Measurements from ENCODE around the gene C12orf60. TPM values are rescaled to one million over a fixed set of nuclear protein-coding genes. Genes with fewer than 3 reads are reported as not detected.

The C12orf60 gene
- total RNA-seq, 1 donor from 2014 or later, result 1.6 TPM

DNA sequence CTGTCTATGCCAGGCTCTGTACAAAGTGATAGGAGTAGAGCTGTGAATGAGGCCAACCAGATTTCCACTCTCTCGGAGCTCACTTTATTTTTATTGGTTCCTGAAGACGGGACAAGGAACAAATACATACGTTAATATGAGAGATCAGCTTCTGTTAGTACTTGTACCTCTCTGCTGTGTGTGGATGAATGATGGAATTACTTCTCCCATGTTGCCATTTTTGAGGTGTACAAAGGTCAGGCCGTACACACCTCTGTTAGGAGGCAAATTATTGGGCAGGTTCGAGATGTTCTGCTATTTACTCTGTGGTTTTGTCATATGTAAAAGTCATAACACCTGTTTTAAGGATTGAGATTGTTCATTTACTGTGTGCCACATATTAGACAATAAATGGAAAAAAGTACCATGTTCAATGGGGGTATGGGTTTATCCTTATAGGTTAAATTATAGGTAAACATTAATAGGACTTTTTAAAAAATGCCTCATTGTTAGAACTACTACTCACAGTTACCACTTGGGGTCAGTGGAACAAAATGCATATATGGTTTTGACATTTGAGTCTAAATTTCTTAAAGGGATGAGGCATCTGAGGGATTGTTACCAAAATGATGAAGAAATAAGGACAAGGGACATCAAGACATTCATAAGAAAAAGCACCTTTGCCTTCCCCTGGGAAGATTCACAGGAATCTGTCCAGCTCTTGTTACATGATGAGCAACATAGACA lies 27.1 kb upstream of the C12orf60 start:
- FAIRE-seq, result no peak
- no peak for DNase-seq (ENCODE audit: low spot score in 2 of 2)

DNA sequence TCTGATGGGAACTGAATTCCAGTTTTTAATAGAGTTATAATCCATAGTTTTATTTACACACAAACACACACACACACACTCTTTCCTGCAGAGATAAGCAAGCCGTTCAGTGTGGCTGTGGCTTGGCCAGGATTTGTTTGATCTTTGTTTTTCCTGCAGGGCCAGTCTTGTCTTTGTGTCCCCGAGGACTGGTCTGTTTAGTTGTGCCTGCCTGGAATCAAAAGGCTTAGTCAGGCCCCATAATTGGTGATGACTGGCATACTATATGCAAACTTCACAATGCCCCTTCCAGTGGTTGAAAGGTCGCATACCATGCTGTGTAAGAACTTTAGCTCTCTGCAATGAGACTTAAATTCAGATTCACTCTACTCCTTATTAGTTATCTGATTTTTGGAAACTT lies 26.2 kb upstream of the C12orf60 start:
- FAIRE-seq, result no peak

DNA sequence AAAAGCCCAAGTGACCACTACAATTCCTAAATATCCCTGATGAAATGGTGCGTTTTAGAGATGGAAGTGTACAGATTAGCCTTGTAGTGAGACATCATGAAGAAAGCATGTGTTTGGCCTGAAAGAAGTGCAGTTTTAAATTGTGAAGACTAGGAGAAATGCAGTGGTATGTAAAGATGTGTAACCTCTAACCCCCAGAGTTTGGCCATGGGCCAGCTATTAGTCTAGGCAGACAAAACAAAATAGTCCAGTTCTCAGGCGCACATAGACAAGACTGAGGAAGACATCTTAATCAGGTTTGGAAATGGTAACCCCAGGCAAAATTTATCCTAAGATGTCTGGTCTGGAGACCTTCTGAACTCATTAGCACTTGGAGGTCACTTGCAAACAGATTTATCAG lies 23.6 kb upstream of the C12orf60 start:
- DNase-seq (ENCODE audit: low spot score in 2 of 2) (no peak), FAIRE-seq (no peak)

More for the DNA sequence above, 26.2 kb upstream of the C12orf60 start:
- DNase-seq (ENCODE audit: low spot score in 2 of 2), result no peak

DNA sequence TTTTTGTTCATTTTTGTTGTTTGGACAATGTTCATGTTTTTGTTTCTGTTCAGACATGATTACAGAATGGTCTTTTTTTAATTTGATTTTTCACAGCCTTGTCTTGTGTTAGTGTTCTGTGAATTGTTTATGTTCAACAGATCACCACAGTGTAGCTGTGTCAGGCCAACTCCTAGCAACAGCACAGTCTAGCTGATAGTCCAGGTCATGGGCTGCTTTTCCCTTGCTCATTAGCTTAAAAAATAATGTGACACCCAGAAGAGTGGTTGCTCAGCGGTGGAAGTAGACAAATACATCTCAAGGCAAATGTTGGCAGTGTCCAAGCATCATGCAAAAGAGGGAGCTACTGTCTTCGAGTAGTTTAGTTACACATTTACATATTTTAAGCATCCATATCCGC lies 22.6 kb upstream of the C12orf60 start:
- DNase-seq (ENCODE audit: low spot score in 2 of 2) (no peak), FAIRE-seq (no peak)

DNA sequence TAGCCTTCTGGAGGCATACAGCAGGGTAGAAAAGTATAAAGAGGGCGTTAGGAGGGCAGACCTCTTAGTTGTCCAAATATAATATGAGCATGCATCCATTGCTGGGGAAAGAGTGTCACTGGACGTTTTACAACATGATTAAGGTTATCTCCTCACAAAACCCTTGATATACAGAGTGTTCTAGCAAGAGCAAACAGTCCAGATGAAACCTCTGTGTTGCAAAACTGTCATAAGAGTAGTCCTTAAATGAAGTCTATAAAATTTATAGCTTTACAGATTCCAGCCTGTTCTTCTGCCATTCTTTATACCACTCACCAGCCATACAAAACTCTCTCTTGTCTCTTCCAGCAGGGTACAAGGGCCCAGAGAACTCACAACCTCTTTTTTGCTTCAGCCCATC lies 21.9 kb upstream of the C12orf60 start:
- DNase-seq (ENCODE audit: low spot score in 2 of 2), result no peak
- no peak for FAIRE-seq

DNA sequence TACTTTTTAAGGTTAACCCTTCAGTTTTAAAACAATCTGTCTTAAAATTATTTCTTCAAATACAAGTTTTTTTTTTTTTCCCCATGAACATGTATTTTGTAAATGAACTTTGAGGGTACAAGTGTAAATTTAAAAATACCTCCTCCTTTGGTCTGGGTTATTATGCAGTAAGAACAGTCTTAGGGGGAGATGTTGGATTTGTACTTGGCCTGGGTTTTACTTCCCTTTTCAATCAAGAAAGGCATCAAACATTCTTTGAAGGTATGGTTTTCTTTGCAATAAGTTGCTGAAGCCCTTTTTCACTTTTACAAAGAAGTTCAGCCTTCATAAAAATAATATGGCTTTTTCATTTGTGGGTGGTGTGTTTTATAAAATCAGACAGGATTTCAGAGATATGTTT lies 20.7 kb upstream of the C12orf60 start:
- DNase-seq (ENCODE audit: low spot score in 2 of 2) (no peak), FAIRE-seq (no peak)

DNA sequence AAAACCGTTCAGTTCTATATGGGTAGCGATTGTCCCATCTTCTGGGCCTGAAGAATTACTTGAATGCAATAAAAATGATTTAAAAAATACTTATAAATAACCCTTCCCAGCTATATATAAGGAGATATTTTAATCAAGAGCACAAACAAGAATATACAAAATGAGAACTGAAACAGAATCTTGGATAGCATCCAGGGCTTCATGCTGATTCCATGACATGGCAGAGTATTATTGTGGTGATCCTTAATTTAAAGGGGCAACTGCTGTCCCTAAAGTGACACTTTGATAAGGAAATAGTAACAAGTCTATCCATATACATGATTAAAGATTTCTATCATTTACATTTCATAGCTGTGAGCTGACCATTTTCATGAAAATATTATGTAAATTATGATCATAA lies 19.0 kb upstream of the C12orf60 start:
- FAIRE-seq, result no peak

DNA sequence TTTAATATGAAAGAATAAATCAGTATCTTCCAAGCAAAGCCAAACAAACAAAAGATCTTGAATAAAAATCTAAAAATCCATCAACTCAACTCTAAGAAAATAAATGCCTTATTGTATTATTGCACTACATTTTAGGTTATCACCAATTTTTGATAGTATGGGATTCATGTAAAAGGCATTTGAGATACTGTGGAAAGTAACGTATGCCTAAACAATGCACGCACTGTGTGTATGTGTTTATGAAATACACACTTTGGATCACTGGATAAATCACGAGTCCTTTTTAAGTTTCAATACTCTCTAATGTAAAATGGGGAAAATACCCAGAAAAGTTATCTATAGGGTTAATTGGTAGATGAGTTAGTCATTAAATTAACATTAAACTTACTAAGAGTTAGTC lies 17.9 kb upstream of the C12orf60 start:
- DNase-seq (ENCODE audit: low spot score in 2 of 2) (no peak), FAIRE-seq (no peak)

More for the DNA sequence above, 19.0 kb upstream of the C12orf60 start:
- no peak for DNase-seq (ENCODE audit: low spot score in 2 of 2)

DNA sequence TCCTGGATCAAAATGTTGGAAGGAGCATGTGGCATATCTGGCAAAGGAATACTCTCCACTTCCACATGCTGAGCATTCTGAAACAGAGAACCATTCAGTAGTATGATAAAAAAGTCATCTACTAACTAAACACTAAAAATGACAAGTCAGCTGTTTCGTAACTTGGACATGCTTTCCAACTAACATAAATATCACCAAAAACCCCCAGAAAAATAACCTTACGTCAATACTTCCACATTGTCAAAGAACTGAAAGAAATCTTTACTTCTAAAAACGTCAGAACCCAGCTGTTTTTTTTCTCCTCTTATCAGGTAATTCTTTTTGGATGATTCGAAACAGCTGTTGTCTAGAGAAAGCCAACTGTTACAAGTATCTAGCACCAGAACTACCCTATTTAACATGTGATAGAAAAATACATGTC lies 8.4 kb upstream of the C12orf60 start:
- DNase-seq (ENCODE audit: low spot score in 2 of 2) (no peak), FAIRE-seq (no peak)

DNA sequence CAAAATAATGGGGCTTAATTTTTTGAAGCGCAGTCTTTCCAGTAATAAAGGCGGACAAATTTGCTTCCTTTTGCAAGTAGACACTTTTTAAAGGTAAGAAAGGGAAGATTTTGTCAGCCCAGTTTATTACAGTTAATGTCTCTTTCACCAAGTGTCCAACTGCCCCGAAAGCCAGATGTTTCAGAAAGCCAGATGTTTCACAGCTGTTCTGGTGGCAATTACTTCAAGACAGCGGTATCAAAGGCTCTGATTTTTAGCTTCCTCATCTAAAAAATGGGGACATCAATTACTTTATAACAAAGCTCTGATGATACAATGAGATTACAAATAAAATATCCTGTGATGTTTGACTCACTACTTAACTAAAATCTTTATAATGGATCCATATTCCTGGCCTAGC lies 1.2 kb upstream of the C12orf60 start:
- no peak for FAIRE-seq
- no peak for DNase-seq (ENCODE audit: low spot score in 2 of 2)

DNA sequence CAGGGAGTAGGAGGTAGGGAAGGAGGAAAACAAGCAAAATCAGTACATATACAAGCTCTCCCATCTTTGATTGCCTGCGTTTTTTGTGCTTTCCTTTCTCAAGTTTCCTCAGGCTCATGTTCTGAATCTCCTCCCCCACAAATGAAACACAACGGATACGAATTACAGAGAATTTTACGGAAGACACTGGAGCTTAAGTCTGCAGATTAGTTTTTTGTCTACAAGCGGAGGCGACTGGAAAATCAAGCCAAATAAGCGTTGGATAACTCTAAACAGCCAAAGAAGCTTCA lies 804 bp upstream of the C12orf60 start:
- DNase-seq (ENCODE audit: low spot score in 2 of 2) (no peak), FAIRE-seq (no peak)

DNA sequence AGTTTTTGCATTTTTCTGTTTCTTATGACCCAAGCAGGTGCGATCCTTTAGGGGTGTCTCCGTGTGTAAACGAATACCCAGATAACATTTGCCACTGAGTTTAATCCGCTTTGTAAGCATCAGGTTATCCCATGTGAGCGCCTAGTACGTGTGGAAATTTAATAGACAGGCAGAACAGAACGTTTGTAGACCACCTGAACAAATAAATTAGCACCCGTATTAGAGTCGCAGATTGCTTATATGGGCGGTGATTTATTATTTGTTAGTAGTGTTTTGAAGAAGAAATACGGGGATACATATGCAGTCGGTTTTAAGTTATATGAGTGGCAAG lies 325 bp downstream of the C12orf60 start:
- DNase-seq (ENCODE audit: low spot score in 2 of 2), result no peak
- no peak for FAIRE-seq

DNA sequence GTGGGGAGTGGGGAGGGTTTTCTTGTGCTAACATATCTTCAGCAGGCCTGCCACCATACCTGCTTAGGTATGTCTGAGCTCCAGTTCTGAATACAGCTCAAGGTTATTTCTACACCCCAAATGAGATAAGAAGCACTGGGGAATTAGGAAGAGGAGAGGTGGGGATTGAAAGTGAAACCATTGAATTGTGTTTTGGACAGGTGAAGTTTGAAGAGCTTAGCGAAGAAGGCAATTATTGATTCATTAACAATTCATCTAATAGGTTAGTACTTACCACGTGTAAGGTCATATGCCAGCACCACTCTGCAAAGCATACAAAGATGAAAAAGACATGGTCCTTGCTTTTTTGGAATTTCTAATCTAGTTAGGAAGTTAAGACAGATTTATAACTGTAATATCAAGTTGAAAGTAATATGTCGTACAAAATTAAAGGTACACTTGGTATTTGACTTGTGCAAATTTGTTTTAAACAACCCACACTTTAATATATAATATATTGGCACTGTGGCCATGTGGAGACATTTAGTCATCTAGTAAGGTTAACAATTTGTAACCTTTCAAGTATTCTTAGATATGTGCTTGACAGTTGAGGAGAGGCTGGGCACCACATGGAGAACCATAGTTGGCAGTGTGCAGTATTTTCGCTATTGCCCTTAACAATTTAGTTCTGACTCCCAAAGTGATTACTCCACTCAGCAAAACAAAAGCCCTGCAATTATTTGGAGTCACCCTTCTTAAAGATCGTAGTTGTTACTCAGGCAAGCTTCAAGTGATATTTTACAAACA lies 6.9 kb downstream of the C12orf60 start:
- FAIRE-seq (no peak), DNase-seq (ENCODE audit: low spot score in 2 of 2) (no peak)

DNA sequence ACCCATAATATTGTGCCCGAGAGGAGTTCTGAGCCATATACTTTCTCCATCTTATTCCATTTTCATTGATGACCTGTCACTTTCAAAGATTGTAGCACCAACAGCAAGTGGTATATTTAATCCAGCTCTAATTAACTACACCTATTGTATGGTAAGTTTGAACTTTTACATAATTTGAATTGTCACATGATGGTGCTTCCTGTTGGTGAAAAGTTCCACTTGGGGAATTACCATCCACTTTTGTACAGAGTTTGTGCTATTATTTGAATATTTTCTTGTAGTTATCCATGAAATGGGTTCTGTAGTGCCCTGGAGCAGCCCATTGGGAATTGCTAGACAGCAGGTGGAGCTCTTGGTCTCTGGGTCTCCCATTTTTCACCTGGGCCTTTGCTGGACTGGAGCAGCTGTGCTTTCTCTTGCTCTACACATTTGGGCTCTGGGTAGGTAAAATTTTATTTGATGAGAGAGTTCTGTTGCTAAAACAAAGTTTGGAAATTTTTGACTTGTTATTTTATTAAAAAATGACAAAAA lies 7.5 kb downstream of the C12orf60 start:
- no peak for DNase-seq (ENCODE audit: low spot score in 2 of 2)
- FAIRE-seq, result no peak

DNA sequence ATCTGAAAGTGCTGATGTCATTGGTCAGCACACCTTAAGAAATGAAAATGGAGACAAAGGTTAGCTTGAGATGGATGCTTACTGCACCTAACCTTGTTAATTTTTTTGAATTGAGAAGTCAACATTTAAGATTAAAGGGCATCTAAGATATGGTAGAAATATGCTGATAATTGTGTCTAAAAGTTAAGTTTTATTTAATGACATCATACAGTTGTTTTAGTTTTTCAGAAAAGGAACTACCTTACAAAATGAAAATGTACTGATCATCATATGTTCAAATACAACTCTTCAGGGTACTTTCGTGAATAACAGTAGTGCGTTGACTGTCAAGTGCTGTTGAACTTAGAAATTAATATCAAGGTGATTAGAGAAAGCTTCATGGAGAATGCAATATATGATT lies 8.0 kb downstream of the C12orf60 start:
- FAIRE-seq (peak; percentile 52), DNase-seq (ENCODE audit: low spot score in 2 of 2) (no peak)

DNA sequence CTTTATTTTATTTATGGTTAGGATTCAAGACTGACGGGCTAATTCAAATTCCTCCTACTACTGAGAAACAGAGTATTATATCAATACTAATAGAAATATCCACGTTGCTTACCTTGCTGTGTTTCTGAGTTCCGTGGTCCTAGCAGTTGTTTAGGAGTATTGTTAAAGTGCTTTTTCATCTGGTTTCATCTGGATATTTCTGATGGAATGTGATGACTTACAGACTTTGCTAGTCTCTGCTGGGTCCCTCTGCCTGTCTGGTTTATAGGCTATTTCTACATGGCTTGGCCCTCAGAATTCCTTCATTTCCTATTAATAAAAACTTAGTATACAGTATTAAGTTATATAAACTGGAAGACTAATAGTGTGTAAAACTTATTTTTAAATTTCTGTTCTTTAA lies 10.5 kb downstream of the C12orf60 start, which contains the start of gene SMCO3:
TSS of gene SMCO3 (minus strand) at position 169 of the 400 bp plus-strand sequence. CDS start 7,502 bp downstream, outside the sequence.
- DNase-seq (ENCODE audit: low spot score in 2 of 2), result no peak
- FAIRE-seq, result no peak

DNA sequence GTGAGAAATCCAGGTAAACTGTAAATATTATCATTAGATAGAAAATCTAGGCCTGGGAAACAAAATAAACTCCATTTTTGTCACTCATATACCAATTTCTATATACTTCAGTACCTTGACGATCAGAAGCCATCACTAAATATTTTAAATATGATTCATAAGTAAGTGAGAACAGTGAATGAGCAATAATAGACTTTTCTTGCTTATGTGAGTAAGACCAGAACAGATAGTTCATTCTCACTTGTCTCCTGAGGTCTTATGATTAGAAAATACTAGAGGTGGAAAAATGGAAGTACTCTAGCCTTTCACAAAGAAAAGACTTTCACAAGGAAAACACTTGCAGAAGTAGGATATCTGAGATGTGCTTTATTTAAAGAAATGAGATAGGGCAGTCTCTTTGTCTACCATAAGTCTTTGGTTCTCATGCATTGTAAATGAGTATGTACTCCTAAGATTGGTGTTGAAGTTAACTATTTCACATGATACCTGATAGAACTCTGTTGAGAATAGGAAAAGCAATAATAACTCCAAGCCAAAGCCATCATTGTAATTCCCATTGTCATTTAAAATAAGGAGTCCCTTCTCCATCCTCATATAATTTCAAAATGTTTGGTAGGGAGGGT lies 20.7 kb downstream of the C12orf60 start:
- DNase-seq (ENCODE audit: low spot score in 2 of 2), result no peak
- no peak for FAIRE-seq

DNA sequence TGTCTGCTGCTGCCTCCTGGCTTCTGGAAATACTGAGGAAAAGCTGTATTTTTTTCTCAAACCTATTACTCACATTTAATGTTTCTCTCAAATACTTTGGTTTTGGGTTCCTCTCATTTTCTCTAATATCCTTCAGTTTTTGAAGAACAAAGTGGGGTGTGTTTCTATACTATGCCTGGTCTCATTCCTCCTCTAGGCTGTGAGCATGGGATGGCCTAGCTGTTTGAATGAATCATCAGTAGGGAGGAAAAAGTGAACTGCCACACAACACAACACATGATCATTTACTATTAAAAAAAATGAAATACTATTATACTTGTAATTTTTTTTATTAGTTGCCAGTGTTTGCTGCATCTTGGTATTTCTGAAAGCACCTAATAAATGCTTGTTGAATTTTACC lies 21.8 kb downstream of the C12orf60 start:
- DNase-seq (ENCODE audit: low spot score in 2 of 2), result no peak
- no peak for FAIRE-seq

DNA sequence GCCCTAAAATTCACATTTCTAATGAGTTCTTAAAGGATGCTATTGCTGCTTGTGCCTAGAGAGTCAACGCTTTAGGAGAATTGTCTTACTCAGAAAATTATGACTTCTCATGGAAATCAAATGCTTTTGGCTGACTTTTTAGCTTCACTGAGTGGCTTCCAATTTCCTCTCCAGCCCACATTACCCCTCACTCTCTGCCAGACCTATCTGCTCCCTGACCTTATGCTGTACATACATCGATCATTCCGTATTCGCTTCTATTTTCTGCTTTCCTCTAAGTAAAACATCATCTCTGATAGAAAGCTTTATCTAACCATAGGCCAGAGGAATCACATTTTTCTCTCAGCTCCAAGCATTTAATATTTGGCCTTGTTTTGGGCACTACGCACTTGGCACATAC lies 23.0 kb downstream of the C12orf60 start:
- no peak for FAIRE-seq
- DNase-seq (ENCODE audit: low spot score in 2 of 2), result no peak

DNA sequence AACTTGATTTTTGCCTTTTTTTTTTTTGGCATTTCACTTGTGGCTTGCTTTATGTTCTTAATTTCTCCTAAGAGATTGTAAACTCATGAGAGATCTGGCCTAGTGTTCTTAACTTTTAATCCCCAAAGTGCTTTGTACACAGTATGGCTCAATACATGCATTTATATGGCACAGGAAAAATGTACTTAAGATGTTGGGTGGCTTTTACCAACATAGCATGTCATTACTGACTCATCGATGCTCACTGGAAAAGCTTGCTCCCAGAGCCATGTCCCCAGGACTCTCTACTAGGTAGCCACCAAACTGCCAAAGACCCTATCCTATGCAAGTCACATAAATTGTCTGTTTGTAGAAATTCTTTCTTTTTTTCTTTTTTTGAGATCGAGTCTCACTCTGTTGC lies 23.6 kb downstream of the C12orf60 start:
- DNase-seq (ENCODE audit: low spot score in 2 of 2), result no peak
- FAIRE-seq, result no peak

DNA sequence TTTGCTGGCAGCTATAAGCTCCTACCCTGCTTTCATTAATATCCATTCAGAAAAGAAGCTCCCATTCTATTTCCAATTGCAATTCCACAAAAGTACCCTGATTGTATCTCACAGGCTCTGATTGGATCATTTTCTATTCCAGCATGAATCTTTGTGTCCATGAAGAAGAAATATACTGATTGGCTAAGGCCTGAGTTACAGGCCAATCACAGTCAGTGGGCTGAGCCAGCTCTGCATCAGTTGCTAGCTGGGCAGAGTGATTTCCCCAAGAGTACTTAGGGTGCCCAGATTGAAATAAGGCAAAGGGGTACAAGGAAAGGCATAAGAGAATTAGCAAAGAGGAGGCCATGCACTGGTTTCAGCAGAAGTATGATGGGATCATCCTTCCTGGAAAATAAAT lies 25.4 kb downstream of the C12orf60 start:
- peak in 1 of 2 donors; percentile 15 for DNase-seq (ENCODE audit: low spot score in 2 of 2)
- no peak for FAIRE-seq

DNA sequence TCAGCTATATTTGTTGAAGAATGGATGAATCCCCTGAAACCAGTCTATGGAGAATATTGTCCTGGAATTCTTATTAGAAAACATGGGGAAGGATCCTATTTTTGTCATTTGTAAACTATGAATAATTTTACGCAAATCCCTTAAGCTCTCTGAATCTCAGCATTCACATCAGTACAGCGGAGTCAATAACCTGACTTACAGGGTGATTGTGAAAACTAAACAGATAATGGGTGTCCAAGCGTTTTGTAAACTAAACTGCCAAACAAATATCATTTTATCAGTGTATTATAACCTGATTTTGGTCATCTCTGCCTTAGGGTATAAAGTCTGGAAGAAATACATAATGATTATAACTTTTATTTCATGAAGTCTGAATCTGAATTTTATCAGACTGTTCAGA lies 29.9 kb downstream of the C12orf60 start:
- DNase-seq (ENCODE audit: low spot score in 2 of 2) (no peak), FAIRE-seq (no peak)
